Activated B cell treated with CpG ODN at 0.5 μM for 24 hours (primary cell): ENCODE data around the gene ABCC5. TPM values are rescaled to one million over a fixed set of nuclear protein-coding genes. Genes with fewer than 3 reads are reported as not detected.

Experiments used
- ATAC-seq: fragments of 200-7000 bp; cut with Tn5 transposase; one replicate; pipeline ENCODE4 v1.10.0; 2021; ENCODE audit warnings: low read depth, mild to moderate bottlenecking, moderate library complexity
- CTCF ChIA-PET: fragments of 350-600 bp; sonication (Branson Sonifier 250); formaldehyde crosslinking; loops from one replicate; lab custom pipeline; 2021; ENCODE audit warnings: antibody characterized with exemption; lab: Charles Lee
- POLR2A ChIA-PET: fragments of 350-600 bp; sonication (Branson Sonifier 250); formaldehyde crosslinking; loops from one replicate; lab custom pipeline; 2021; ENCODE audit warnings: antibody characterized with exemption; lab: Charles Lee
- DNase-seq: peaks from one replicate; pipeline ENCODE4 v3.0.0; 2022
- H3K27ac Mint-ChIP-seq: one replicate; pipeline ENCODE4 v1.8.0; 2020; ENCODE audit warnings: mixed read lengths
- H3K27me3 Mint-ChIP-seq: one replicate; pipeline ENCODE4 v1.8.0; 2021; ENCODE audit warnings: mixed read lengths
- H3K36me3 Mint-ChIP-seq: one replicate; pipeline ENCODE4 v1.8.0; 2021; ENCODE audit warnings: low read depth, mixed read lengths
- H3K4me1 Mint-ChIP-seq: one replicate; pipeline ENCODE4 v1.8.0; 2021; ENCODE audit warnings: mixed read lengths
- H3K4me3 Mint-ChIP-seq: one replicate; pipeline ENCODE4 v1.8.0; 2020; ENCODE audit warnings: mild to moderate bottlenecking, mixed read lengths
- H3K9me3 Mint-ChIP-seq: one replicate; pipeline ENCODE4 v1.8.0; 2020; ENCODE audit warnings: mixed read lengths
- intact Hi-C: fragments of 100-400 bp; cut with micrococcal nuclease; formaldehyde crosslinking; loops from one replicate; pipeline ENCODE4 v1.15.1; 2024
- total RNA-seq: library from RNA; stranded (reverse); gene quantifications from 2 replicates; pipeline ENCODE4 v1.2.3, GENCODE V29; 2022
- TF ChIP-seq, protein P1 (sequence below): fragments of 200-600 bp; IDR thresholded peaks from one replicate; pipeline ENCODE4 v1.8.0; 2022; ENCODE audit warnings: antibody characterized with exemption, mild to moderate bottlenecking

The ABCC5 gene
- total RNA-seq, 1 donor from 2014 or later, result 10.6 TPM

DNA sequence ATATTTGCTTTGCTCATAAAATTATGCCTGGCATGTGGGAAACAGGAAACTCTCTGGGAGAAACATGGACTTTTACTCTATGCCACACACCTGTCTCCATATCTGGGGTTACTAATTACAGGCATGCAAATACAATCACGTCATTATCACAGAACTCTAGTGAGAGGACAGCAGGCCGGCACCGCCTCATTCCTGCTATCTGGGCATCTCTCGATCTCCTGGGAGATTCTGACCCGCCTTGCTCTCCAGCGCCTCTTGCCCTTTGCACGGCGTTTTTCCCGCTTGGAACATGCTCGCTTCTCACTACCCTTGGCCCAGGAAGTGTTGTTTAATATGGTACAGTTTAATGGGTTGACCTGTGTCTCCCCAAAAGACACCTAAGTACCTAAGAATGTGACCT lies 87.6 kb downstream of the ABCC5 start:
- intact Hi-C loops, result no loop called here
- ATAC-seq (no peak), DNase-seq (no peak)
- Mint-ChIP-seq H3K4me3 (no peak overlapping the region), H3K4me1 (no peaks in the 10 kb centered on the region), H3K27me3 (no peaks in the 10 kb centered on the region), H3K36me3 (peaks cover 9% of the 10 kb centered on the region), H3K27ac (no peak overlapping the region), H3K9me3 (no peaks in the 10 kb centered on the region)
- ChIA-PET CTCF (no interaction called here), POLR2A (no interaction called here)
- TF ChIP-seq, protein P1, sequence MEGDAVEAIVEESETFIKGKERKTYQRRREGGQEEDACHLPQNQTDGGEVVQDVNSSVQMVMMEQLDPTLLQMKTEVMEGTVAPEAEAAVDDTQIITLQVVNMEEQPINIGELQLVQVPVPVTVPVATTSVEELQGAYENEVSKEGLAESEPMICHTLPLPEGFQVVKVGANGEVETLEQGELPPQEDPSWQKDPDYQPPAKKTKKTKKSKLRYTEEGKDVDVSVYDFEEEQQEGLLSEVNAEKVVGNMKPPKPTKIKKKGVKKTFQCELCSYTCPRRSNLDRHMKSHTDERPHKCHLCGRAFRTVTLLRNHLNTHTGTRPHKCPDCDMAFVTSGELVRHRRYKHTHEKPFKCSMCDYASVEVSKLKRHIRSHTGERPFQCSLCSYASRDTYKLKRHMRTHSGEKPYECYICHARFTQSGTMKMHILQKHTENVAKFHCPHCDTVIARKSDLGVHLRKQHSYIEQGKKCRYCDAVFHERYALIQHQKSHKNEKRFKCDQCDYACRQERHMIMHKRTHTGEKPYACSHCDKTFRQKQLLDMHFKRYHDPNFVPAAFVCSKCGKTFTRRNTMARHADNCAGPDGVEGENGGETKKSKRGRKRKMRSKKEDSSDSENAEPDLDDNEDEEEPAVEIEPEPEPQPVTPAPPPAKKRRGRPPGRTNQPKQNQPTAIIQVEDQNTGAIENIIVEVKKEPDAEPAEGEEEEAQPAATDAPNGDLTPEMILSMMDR, result no peak

- H3K27ac Mint-ChIP-seq, result no peak overlapping the region
- DNase-seq (no peak), ATAC-seq (no peak)
- no peaks in the 10 kb centered on the region for H3K27me3 Mint-ChIP-seq
- H3K9me3 Mint-ChIP-seq, result no peaks in the 10 kb centered on the region
- intact Hi-C loops, result no loop called here
- TF ChIP-seq, protein P1, result no peak
- POLR2A ChIA-PET, result no interaction called here
- peaks cover 27% of the 10 kb centered on the region for H3K36me3 Mint-ChIP-seq
- no peak overlapping the region for H3K4me3 Mint-ChIP-seq
- CTCF ChIA-PET, result no interaction called here
- no peaks in the 10 kb centered on the region for H3K4me1 Mint-ChIP-seq
These were observed 90.6 kb downstream of the ABCC5 start for GRCh38 chr3:183927059-183927458.

GRCh38 chr3:183924956-183925355 lies 92.7 kb downstream of the ABCC5 start:
- no peak overlapping the region for H3K27ac Mint-ChIP-seq
- H3K36me3 Mint-ChIP-seq, result peaks cover 36% of the 10 kb centered on the region
- no peak for ATAC-seq
- POLR2A ChIA-PET, result no interaction called here
- H3K4me3 Mint-ChIP-seq, result no peak overlapping the region
- TF ChIP-seq, protein P1, result no peak
- DNase-seq, result no peak
- no peaks in the 10 kb centered on the region for H3K27me3 Mint-ChIP-seq
- CTCF ChIA-PET, result no interaction called here
- H3K4me1 Mint-ChIP-seq, result no peaks in the 10 kb centered on the region
- intact Hi-C loops, result no loop called here
- H3K9me3 Mint-ChIP-seq, result no peaks in the 10 kb centered on the region

DNA sequence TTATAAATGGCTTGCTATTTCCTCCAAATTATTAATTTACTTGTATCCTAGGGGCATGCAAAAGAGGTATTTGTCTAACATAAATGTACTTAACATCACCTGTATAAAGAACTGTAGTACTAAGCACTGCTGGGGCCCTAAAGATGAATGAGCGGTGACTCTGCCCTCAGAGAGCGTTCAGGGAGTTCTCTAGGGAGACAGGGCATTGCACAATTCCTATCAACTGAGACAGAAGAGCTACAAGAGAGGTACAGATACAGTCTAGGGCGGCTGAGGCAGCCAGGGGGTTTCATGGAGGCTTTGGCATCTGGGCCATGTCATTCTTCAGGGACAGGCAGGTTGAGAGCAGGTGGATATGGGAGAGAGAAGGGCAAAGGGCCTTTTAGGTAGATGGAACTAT lies 93.1 kb downstream of the ABCC5 start:
- ChIA-PET POLR2A (no interaction called here), CTCF (no interaction called here)
- H3K9me3 Mint-ChIP-seq, result no peaks in the 10 kb centered on the region
- H3K27ac Mint-ChIP-seq, result no peak overlapping the region
- H3K4me3 Mint-ChIP-seq, result no peak overlapping the region
- TF ChIP-seq, protein P1, result no peak
- ATAC-seq, result no peak
- no peaks in the 10 kb centered on the region for H3K27me3 Mint-ChIP-seq
- H3K36me3 Mint-ChIP-seq, result peaks cover 39% of the 10 kb centered on the region
- DNase-seq, result no peak
- H3K4me1 Mint-ChIP-seq, result no peaks in the 10 kb centered on the region
- intact Hi-C loops, result no loop called here

GRCh38 chr3:183922421-183922820 lies 95.3 kb downstream of the ABCC5 start:
- peaks cover 37% of the 10 kb centered on the region for H3K36me3 Mint-ChIP-seq
- no peaks in the 10 kb centered on the region for H3K27me3 Mint-ChIP-seq
- no peak overlapping the region for H3K4me3 Mint-ChIP-seq
- TF ChIP-seq, protein P1, result no peak
- intact Hi-C loops, result no loop called here
- DNase-seq (no peak), ATAC-seq (no peak)
- no peak overlapping the region for H3K27ac Mint-ChIP-seq
- ChIA-PET POLR2A (no interaction called here), CTCF (no interaction called here)
- no peaks in the 10 kb centered on the region for H3K9me3 Mint-ChIP-seq
- no peaks in the 10 kb centered on the region for H3K4me1 Mint-ChIP-seq
